ENCODE measurements around the gene CYTH3.

Gene CYTH3

GRCh38 chr7:6142871-6143380 is 129.5 kb downstream of the CYTH3 start:
- H3K27me3 ChIP-seq (ENCODE audit: insufficient read depth, poor library complexity, severe bottlenecking) = no peaks in the 10 kb centered on the region
- peaks cover 68% of the 10 kb centered on the region for H3K36me3 ChIP-seq (ENCODE audit: low read depth)
- no peak overlapping the region for H3K27ac ChIP-seq (ENCODE audit: poor library complexity, severe bottlenecking)
- DNase-seq (ENCODE audit: low spot score) (no peak), ATAC-seq (ENCODE audit: low read depth) (no peak)
- no peaks in the 10 kb centered on the region for H3K9me3 ChIP-seq (ENCODE audit: severe bottlenecking)
- no peaks in the 10 kb centered on the region for H3K4me1 ChIP-seq (ENCODE audit: insufficient read depth, poor library complexity, severe bottlenecking)
- H3K4me3 ChIP-seq (ENCODE audit: severe bottlenecking) = no peak overlapping the region
- no peak for TF ChIP-seq CTCF (IDR thresholded peaks at IDR 0.05; ENCODE audit: poor library complexity, severe bottlenecking)

GRCh38 chr7:6139189-6139996 is 133.0 kb downstream of the CYTH3 start:
- TF ChIP-seq CTCF (IDR thresholded peaks at IDR 0.05; ENCODE audit: poor library complexity, severe bottlenecking) = no peak

DNA sequence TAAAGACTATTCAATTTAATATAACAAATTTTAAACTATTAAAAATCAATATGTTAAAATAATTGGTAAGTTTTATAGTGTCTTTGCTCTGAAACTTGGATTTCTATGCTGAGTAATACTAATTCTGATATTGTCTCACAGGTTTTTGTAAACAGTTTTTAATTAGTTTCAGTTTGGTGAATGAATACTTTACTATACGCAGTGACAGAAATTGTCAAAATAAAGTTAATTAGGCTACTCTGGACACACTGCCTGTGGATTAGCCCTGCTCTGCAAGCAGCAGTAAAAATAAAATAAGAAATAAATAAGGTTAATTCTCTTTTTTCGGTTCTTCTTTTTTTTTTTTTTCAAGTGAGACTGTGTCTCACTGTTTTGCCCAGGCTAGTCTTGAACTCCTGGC is 135.9 kb downstream of the CYTH3 start:
- DNase-seq (ENCODE audit: low spot score) (no peak), ATAC-seq (ENCODE audit: low read depth) (no peak)
- no peaks in the 10 kb centered on the region for H3K4me1 ChIP-seq (ENCODE audit: insufficient read depth, poor library complexity, severe bottlenecking)
- no peak overlapping the region for H3K4me3 ChIP-seq (ENCODE audit: severe bottlenecking)
- no peaks in the 10 kb centered on the region for H3K9me3 ChIP-seq (ENCODE audit: severe bottlenecking)
- peaks cover 44% of the 10 kb centered on the region for H3K36me3 ChIP-seq (ENCODE audit: low read depth)
- no peak for TF ChIP-seq CTCF (IDR thresholded peaks at IDR 0.05; ENCODE audit: poor library complexity, severe bottlenecking)
- H3K27me3 ChIP-seq (ENCODE audit: insufficient read depth, poor library complexity, severe bottlenecking) = no peaks in the 10 kb centered on the region
- H3K27ac ChIP-seq (ENCODE audit: poor library complexity, severe bottlenecking) = no peak overlapping the region

More at GRCh38 chr7:6139189-6139996, 133.0 kb downstream of the CYTH3 start:
- Histone ChIP-seq H3K27me3 (ENCODE audit: insufficient read depth, poor library complexity, severe bottlenecking) (no peaks in the 10 kb centered on the region), H3K4me1 (ENCODE audit: insufficient read depth, poor library complexity, severe bottlenecking) (no peaks in the 10 kb centered on the region), H3K36me3 (ENCODE audit: low read depth) (peaks cover 59% of the 10 kb centered on the region), H3K27ac (ENCODE audit: poor library complexity, severe bottlenecking) (no peak overlapping the region), H3K9me3 (ENCODE audit: severe bottlenecking) (no peaks in the 10 kb centered on the region), H3K4me3 (ENCODE audit: severe bottlenecking) (no peak overlapping the region)
- DNase-seq (ENCODE audit: low spot score) (no peak), ATAC-seq (ENCODE audit: low read depth) (no peak)

DNA sequence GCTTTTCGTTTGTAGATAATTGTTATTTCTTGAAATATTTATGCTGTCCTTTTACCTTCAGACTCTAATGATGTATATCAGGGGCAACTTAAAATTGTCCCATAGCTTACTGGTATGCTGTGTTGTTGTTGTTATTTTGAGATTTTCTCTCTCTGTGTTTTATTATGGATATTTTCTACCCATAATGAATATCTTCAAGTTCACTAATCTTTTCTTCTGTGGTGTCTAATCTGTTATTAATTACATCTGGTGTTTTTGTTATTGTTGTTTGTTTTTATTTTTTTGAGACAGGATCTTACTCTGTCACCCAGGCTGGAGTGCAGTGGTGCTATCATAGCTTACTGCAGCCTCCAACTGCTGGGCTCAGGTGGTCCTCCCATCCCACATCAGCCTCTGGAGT is 139.2 kb downstream of the CYTH3 start:
- H3K36me3 ChIP-seq (ENCODE audit: low read depth) = peaks cover 37% of the 10 kb centered on the region
- DNase-seq (ENCODE audit: low spot score) (no peak), ATAC-seq (ENCODE audit: low read depth) (no peak)
- H3K27ac ChIP-seq (ENCODE audit: poor library complexity, severe bottlenecking) = no peak overlapping the region
- TF ChIP-seq CTCF (IDR thresholded peaks at IDR 0.05; ENCODE audit: poor library complexity, severe bottlenecking) = no peak
- no peak overlapping the region for H3K4me3 ChIP-seq (ENCODE audit: severe bottlenecking)
- no peaks in the 10 kb centered on the region for H3K27me3 ChIP-seq (ENCODE audit: insufficient read depth, poor library complexity, severe bottlenecking)
- H3K9me3 ChIP-seq (ENCODE audit: severe bottlenecking) = no peaks in the 10 kb centered on the region
- H3K4me1 ChIP-seq (ENCODE audit: insufficient read depth, poor library complexity, severe bottlenecking) = no peaks in the 10 kb centered on the region

DNA sequence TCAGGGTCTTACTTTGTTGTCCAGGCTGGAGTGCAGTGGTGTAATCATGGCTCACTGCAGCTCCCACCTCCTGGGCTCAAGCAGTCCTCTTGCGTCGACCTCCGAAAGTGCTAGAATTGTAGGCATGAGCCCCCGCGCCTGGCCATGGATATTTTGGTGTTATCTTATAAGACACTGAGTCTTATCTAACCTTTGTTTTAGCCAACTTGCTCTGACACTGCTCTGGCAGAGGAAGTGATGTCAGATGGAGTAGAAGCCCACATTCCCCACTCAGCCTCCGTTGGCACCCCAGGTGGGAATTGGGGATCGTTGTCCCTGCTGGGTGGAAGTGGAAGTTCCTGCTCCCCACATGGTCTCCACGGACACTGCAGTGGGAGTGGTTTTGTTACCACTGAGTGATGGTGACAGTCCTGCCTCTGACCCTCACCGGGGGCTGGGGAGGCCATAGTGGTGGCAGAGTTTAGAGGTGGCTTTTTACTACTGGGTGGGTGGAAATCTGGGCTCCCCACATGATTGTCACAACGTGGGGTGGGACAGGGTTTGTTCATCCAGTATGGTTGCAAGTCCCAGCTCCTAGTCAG is 142.3 kb downstream of the CYTH3 start:
- no peak overlapping the region for H3K4me3 ChIP-seq (ENCODE audit: severe bottlenecking)
- no peaks in the 10 kb centered on the region for H3K9me3 ChIP-seq (ENCODE audit: severe bottlenecking)
- DNase-seq (ENCODE audit: low spot score) (no peak), ATAC-seq (ENCODE audit: low read depth) (no peak)
- no peak overlapping the region for H3K27ac ChIP-seq (ENCODE audit: poor library complexity, severe bottlenecking)
- H3K27me3 ChIP-seq (ENCODE audit: insufficient read depth, poor library complexity, severe bottlenecking) = no peaks in the 10 kb centered on the region
- TF ChIP-seq CTCF (IDR thresholded peaks at IDR 0.05; ENCODE audit: poor library complexity, severe bottlenecking) = no peak
- H3K36me3 ChIP-seq (ENCODE audit: low read depth) = peaks cover 32% of the 10 kb centered on the region
- H3K4me1 ChIP-seq (ENCODE audit: insufficient read depth, poor library complexity, severe bottlenecking) = no peaks in the 10 kb centered on the region

Measured in RWPE2 (cell line).